ENCODE data around the gene ACLY. TPM values are rescaled to one million over a fixed set of nuclear protein-coding genes. Genes with fewer than 3 reads are reported as not detected.

Gene ACLY
- total RNA-seq, 1 donor = 273 TPM

DNA sequence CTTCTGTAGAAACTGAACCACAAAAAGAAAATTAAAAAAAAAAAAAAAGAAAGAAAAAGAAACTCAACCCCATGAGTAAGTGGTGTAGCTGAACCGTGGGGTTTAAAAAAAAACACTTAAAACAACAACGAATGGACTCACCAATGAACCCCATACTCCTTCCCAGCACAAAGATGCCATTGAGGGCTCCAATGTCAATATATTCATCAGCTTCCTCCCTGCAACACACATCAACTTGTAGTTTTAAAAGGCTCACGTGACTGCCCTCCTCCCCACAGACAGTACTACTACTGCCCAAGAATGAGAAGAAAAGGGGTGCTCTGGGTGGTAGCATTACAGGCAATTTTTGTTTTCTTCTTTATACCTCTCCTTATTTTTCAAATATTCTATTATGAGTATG is 50.2 kb downstream of the ACLY start:
- Histone ChIP-seq H3K9me3 (ENCODE audit: low read depth, low read length) (no peaks in the 10 kb centered on the region), H3K79me2 (ENCODE audit: insufficient read depth, low read length) (peaks cover 15% of the 10 kb centered on the region), H3K27me3 (ENCODE audit: insufficient read depth, low read length) (no peaks in the 10 kb centered on the region), H4K20me1 (ENCODE audit: insufficient read depth, low read length) (peaks cover 18% of the 10 kb centered on the region), H3K27ac (ENCODE audit: low read depth, low read length) (no peak overlapping the region), H3K4me2 (ENCODE audit: insufficient read depth, low read length) (no peak overlapping the region), H3K4me3 (ENCODE audit: insufficient read depth, low read length) (no peak overlapping the region), H3K4me1 (ENCODE audit: insufficient read depth, low read length) (peaks cover 10% of the 10 kb centered on the region), H3K36me3 (ENCODE audit: insufficient read depth, low read length) (peaks cover 67% of the 10 kb centered on the region), H2AFZ (ENCODE audit: low read length) (no peak overlapping the region)
- TF ChIP-seq, protein P1, sequence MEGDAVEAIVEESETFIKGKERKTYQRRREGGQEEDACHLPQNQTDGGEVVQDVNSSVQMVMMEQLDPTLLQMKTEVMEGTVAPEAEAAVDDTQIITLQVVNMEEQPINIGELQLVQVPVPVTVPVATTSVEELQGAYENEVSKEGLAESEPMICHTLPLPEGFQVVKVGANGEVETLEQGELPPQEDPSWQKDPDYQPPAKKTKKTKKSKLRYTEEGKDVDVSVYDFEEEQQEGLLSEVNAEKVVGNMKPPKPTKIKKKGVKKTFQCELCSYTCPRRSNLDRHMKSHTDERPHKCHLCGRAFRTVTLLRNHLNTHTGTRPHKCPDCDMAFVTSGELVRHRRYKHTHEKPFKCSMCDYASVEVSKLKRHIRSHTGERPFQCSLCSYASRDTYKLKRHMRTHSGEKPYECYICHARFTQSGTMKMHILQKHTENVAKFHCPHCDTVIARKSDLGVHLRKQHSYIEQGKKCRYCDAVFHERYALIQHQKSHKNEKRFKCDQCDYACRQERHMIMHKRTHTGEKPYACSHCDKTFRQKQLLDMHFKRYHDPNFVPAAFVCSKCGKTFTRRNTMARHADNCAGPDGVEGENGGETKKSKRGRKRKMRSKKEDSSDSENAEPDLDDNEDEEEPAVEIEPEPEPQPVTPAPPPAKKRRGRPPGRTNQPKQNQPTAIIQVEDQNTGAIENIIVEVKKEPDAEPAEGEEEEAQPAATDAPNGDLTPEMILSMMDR (IDR thresholded peaks at IDR 0.05; ENCODE audit: extremely low read depth, low read depth, low read length) = no peak
- no peak for DNase-seq (ENCODE audit: insufficient read length, low spot score, missing footprints)

DNA sequence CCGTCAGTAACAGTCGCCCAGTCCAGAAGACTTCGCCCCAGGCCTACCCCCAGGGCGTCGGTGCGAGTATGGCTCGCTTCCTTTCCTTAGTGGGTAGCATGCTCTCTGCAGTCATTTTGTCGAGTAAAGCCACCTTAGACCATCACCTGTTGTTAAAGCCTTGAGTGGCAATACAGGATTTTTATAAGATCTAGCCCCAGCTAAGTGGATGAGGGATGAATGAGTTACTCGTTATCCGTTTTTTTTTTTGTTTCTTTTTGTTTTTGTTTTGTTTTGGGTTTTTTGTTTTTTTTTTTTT is 53.2 kb downstream of the ACLY start:
- Histone ChIP-seq H3K4me1 (ENCODE audit: insufficient read depth, low read length) (peaks cover 12% of the 10 kb centered on the region), H3K4me3 (ENCODE audit: insufficient read depth, low read length) (peak overlapping the region; percentile 98), H2AFZ (ENCODE audit: low read length) (peak overlapping the region; percentile 93), H3K4me2 (ENCODE audit: insufficient read depth, low read length) (peak overlapping the region; percentile 92), H3K27me3 (ENCODE audit: insufficient read depth, low read length) (no peaks in the 10 kb centered on the region), H4K20me1 (ENCODE audit: insufficient read depth, low read length) (peaks cover 37% of the 10 kb centered on the region), H3K27ac (ENCODE audit: low read depth, low read length) (peak overlapping the region; percentile 63), H3K36me3 (ENCODE audit: insufficient read depth, low read length) (peaks cover 38% of the 10 kb centered on the region), H3K9me3 (ENCODE audit: low read depth, low read length) (no peaks in the 10 kb centered on the region), H3K79me2 (ENCODE audit: insufficient read depth, low read length) (peaks cover 42% of the 10 kb centered on the region)
- no peak for DNase-seq (ENCODE audit: insufficient read length, low spot score, missing footprints)
- TF ChIP-seq, protein P1 (IDR thresholded peaks at IDR 0.05; ENCODE audit: extremely low read depth, low read depth, low read length) = no peak

DNA sequence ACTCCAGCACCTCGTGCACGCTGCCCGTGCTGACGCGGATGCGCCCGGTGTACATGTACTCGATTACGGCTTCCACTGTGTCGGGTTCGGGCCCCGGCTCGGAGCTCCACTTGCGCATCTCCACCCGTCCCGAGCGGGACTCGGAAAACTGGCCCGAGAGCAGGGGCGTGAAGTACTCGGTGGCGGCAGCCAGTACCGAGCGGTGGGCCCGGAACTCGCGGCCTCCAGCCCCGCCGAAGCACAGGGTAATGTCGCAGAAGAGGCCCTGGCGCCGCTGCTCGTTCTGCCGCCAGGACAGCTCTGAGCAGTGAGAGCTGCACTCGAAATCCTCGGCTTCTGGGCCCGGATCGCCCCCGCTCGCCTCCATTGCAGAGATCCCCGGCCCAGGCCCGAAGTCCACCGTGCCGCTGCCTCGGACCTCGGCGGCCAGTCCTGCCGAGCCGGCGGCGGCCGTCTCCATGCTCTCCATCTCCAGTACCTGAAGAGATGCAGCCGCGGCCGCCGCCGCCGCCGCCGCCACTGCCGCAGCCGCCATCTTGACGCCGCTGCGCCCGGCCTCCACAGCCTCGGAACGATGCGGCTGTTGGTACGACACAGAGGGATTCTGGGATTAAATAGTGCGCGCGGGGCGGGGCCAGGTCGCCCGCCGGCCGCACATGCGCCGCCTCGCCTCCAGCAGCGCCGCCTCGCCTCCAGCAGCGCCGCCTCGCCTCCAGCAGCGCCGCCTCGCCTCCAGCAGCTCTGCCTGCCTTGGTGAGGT is 53.7 kb downstream of the ACLY start, which contains the start of gene KLHL11:
Gene KLHL11, minus strand, starts transcription at position 588 of the 760 bp plus-strand sequence. Its CDS starts 53 bp downstream, at position 535.
- TF ChIP-seq, protein P1 (IDR thresholded peaks at IDR 0.05; ENCODE audit: extremely low read depth, low read depth, low read length) = no peak
- Histone ChIP-seq H3K4me2 (ENCODE audit: insufficient read depth, low read length) (peak within 1 kb of the TSS; percentile 100), H3K79me2 (ENCODE audit: insufficient read depth, low read length) (peaks cover 47% of the 10 kb centered on the region), H3K4me3 (ENCODE audit: insufficient read depth, low read length) (peak within 1 kb of the TSS; percentile 98), H4K20me1 (ENCODE audit: insufficient read depth, low read length) (peaks cover 42% of the 10 kb centered on the region), H3K9me3 (ENCODE audit: low read depth, low read length) (no peaks in the 10 kb centered on the region), H3K27me3 (ENCODE audit: insufficient read depth, low read length) (no peaks in the 10 kb centered on the region), H3K27ac (ENCODE audit: low read depth, low read length) (peak within 1 kb of the TSS; percentile 73), H3K36me3 (ENCODE audit: insufficient read depth, low read length) (peaks cover 33% of the 10 kb centered on the region), H3K4me1 (ENCODE audit: insufficient read depth, low read length) (peaks cover 12% of the 10 kb centered on the region), H2AFZ (ENCODE audit: low read length) (peak within 1 kb of the TSS; percentile 93)
- DNase-seq (ENCODE audit: insufficient read length, low spot score, missing footprints) = peak; percentile 98

DNA sequence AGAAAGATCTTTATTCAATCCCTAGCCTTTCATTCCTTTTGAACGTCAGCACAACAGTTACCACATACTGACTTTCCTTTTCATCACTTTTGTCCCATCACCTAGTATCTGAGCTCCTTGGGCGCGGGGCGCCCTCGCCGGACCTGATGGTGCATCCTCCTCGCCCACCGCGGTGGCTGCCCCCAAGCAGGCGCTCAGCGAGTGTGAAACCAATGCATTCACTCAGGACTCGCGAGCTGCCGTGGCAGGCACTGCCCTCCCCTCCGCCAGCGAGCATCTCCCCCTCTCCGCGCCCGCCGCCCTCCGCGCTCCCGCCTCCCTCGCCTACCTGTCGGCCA is 54.3 kb downstream of the ACLY start:
- Histone ChIP-seq H3K4me1 (ENCODE audit: insufficient read depth, low read length) (peaks cover 12% of the 10 kb centered on the region), H3K27ac (ENCODE audit: low read depth, low read length) (peak overlapping the region; percentile 73), H3K27me3 (ENCODE audit: insufficient read depth, low read length) (no peaks in the 10 kb centered on the region), H3K79me2 (ENCODE audit: insufficient read depth, low read length) (peaks cover 53% of the 10 kb centered on the region), H3K36me3 (ENCODE audit: insufficient read depth, low read length) (peaks cover 28% of the 10 kb centered on the region), H3K9me3 (ENCODE audit: low read depth, low read length) (no peaks in the 10 kb centered on the region), H4K20me1 (ENCODE audit: insufficient read depth, low read length) (peaks cover 45% of the 10 kb centered on the region), H3K4me3 (ENCODE audit: insufficient read depth, low read length) (peak overlapping the region; percentile 98), H2AFZ (ENCODE audit: low read length) (peak overlapping the region; percentile 89), H3K4me2 (ENCODE audit: insufficient read depth, low read length) (peak overlapping the region; percentile 100)
- no peak for DNase-seq (ENCODE audit: insufficient read length, low spot score, missing footprints)
- TF ChIP-seq, protein P1 (IDR thresholded peaks at IDR 0.05; ENCODE audit: extremely low read depth, low read depth, low read length) = no peak
